Panc1 (cell line): ENCODE data around the gene ULK3. TPM values are rescaled to one million over a fixed set of nuclear protein-coding genes. Genes with fewer than 3 reads are reported as not detected.

Source experiments
- ATAC-seq: fragments of 200-7000 bp; cut with Tn5 transposase; 2 replicates; pipeline ENCODE4 v1.9.1; 2020; ENCODE audit warnings: mild to moderate bottlenecking, moderate library complexity
- BruUV-seq: library from RNA; stranded (reverse); fragments of 400-500 nt; replicated peaks from 2 replicates; lab custom pipeline; 2021; lab: Mats Ljungman, UMichigan
- CTCF ChIA-PET: fragments of 300-600 bp; sonication (Branson Sonifier 250); formaldehyde crosslinking; loops from one replicate; lab custom pipeline; 2022; ENCODE audit warnings: antibody characterized with exemption; lab: Charles Lee
- POLR2A ChIA-PET: fragments of 300-600 bp; sonication (Branson Sonifier 250); formaldehyde crosslinking; loops from one replicate; lab custom pipeline; 2022; ENCODE audit warnings: antibody characterized with exemption; lab: Charles Lee
- DNase-seq: peaks from one replicate; pipeline ENCODE4 v3.0.0-alpha.2; 2010; ENCODE audit warnings: low read depth, low spot score
- H3K27ac ChIP-seq: 2 replicates; pipeline ENCODE4 v1.5.1; 2011; ENCODE audit warnings: mild to moderate bottlenecking, low read length, inconsistent platforms
- H3K27me3 ChIP-seq: fragments of 200-500 bp; sonication (Bioruptor generic); 2 replicates; pipeline ENCODE4 v1.6.0; 2014; ENCODE audit warnings: low read length, inconsistent platforms; ENCODE audit not compliant: control insufficient read depth, insufficient read depth
- H3K36me3 ChIP-seq: fragments of 200-500 bp; sonication (Bioruptor generic); 2 replicates; pipeline ENCODE4 v1.5.1; 2014; ENCODE audit warnings: inconsistent platforms, mild to moderate bottlenecking, low read length, moderate library complexity; ENCODE audit not compliant: control insufficient read depth, insufficient read depth
- H3K4me1 ChIP-seq: 2 replicates; pipeline ENCODE4 v1.5.1; 2011; ENCODE audit warnings: inconsistent platforms, mild to moderate bottlenecking, low read length, moderate library complexity; ENCODE audit not compliant: control insufficient read depth, insufficient read depth
- H3K4me3 ChIP-seq, 2 experiments: 2 replicates each; pipeline ENCODE4 v1.5.1; 2011 to 2012; ENCODE audit warnings: low read depth in 2 of 2, low read length in 2 of 2, mild to moderate bottlenecking in 2 of 2, inconsistent platforms in 1 of 2, moderate library complexity in 1 of 2
- H3K9me3 ChIP-seq: fragments of 200-500 bp; sonication (Bioruptor generic); 2 replicates; pipeline ENCODE4 v1.5.1; 2014; ENCODE audit warnings: low read depth, mild to moderate bottlenecking, inconsistent platforms, low read length, moderate library complexity; ENCODE audit not compliant: control insufficient read depth, insufficient read depth
- CTCF ChIP-seq: fragments of 450-650 bp; IDR thresholded peaks from 2 replicates; pipeline ENCODE4 v1.5.1; 2017; ENCODE audit warnings: mild to moderate bottlenecking
- POLR2AphosphoS5 ChIP-seq: IDR thresholded peaks from 2 replicates; pipeline ENCODE4 v1.6.1; 2012; ENCODE audit warnings: mild to moderate bottlenecking, low read depth, low read length, moderate library complexity
- REST ChIP-seq, 2 experiments: IDR thresholded peaks; 2 replicates each; pipeline ENCODE4 v1.6.1; 2011 to 2012; ENCODE audit warnings: low read depth in 2 of 2, control low read depth in 1 of 2, low read length in 1 of 2, mild to moderate bottlenecking in 1 of 2, moderate library complexity in 1 of 2; ENCODE audit not compliant: insufficient read depth in 1 of 2
- SIN3A ChIP-seq: IDR thresholded peaks from 2 replicates; pipeline ENCODE4 v1.6.1; 2012; ENCODE audit warnings: low read depth, mild to moderate bottlenecking, low read length, moderate library complexity, borderline replicate concordance; ENCODE audit not compliant: insufficient read depth
- TCF7L2 ChIP-seq: IDR thresholded peaks from 2 replicates; pipeline ENCODE4 v1.6.1; 2011; ENCODE audit warnings: mild to moderate bottlenecking, low read depth, low read length, inconsistent platforms
- in situ Hi-C: cut with HindIII; loops from 2 replicates; pipeline ENCODE4 v1.10.0; 2016; ENCODE audit warnings: low sequenced_read_pairs, low pct_unique_long_range_greater_than_20kb
- intact Hi-C: fragments of 100-400 bp; cut with micrococcal nuclease; formaldehyde crosslinking; loops from one replicate; pipeline ENCODE4 v1.10.0; 2022; ENCODE audit not compliant: unreplicated experiment
- total RNA-seq: library from RNA; stranded (reverse); gene quantifications from one replicate; pipeline ENCODE4 v1.2.1, GENCODE V29; 2021; ENCODE audit not compliant: unreplicated experiment

The ULK3 gene
- total RNA-seq, 1 experiment from 2014 or later = 73.3 TPM

GRCh38 chr15:74799255-74799855 is 43.6 kb downstream of the ULK3 start:
- peaks cover 7% of the 10 kb centered on the region for H3K4me1 ChIP-seq
- CTCF ChIA-PET = interaction anchor here (0.6 to 1.5 kb wide), 3 partner anchors 11 to 17 kb away, joined by 3 to 8 read pairs (median 4); partner anchors contain the start of gene CSK
- intact Hi-C loops (no loop called here), in situ Hi-C loops (no loop called here)
- no peaks in the 10 kb centered on the region for H3K27me3 ChIP-seq
- no peak overlapping the region for H3K27ac ChIP-seq
- H3K36me3 ChIP-seq = peaks cover 2% of the 10 kb centered on the region; the same call in 1 of the 2 replicates
- no peak for TF ChIP-seq TCF7L2
- no peak for TF ChIP-seq SIN3A
- TF ChIP-seq REST (IDR thresholded peaks at IDR 0.05; ENCODE audit: insufficient read depth in 1 of 2, low read depth in 2 of 2, low read length in 1 of 2) = no peak
- TF ChIP-seq POLR2AphosphoS5 = no peak
- TF ChIP-seq CTCF = no peak
- POLR2A ChIA-PET = no interaction called here
- ATAC-seq (no peak), DNase-seq (no peak)
- BruUV-seq = no TSS peak
- no peak overlapping the region for H3K4me3 ChIP-seq
- no peaks in the 10 kb centered on the region for H3K9me3 ChIP-seq

- peaks cover 7% of the 10 kb centered on the region for H3K4me1 ChIP-seq
- CTCF ChIA-PET = interaction anchor here (0.7 to 1.1 kb wide), 3 partner anchors 16 to 29 kb away, joined by 3 read pairs; partner anchors contain the start of gene CSK
- no peaks in the 10 kb centered on the region for H3K9me3 ChIP-seq
- H3K27me3 ChIP-seq = no peaks in the 10 kb centered on the region
- H3K4me3 ChIP-seq = no peak overlapping the region
- H3K36me3 ChIP-seq = peaks cover under 1% of the 10 kb centered on the region; the same call in 1 of the 2 replicates
- BruUV-seq = no TSS peak
- no peak for ATAC-seq
- no peak overlapping the region for H3K27ac ChIP-seq
- DNase-seq = no peak
- TF ChIP-seq SIN3A (no peak), TCF7L2 (no peak), POLR2AphosphoS5 (no peak), CTCF (no peak; the same call in 1 of the 2 replicates), REST (IDR thresholded peaks at IDR 0.05; ENCODE audit: insufficient read depth in 1 of 2, low read depth in 2 of 2, low read length in 1 of 2) (no peak)
- in situ Hi-C loops = no loop called here
- intact Hi-C loops = no loop called here
- POLR2A ChIA-PET = no interaction called here
Measured at GRCh38 chr15:74798388-74799254, 44.3 kb downstream of the ULK3 start.
